ENCODE data around the gene RANBP10. TPM values are rescaled to one million over a fixed set of nuclear protein-coding genes. Genes with fewer than 3 reads are reported as not detected.

The RANBP10 gene
- total RNA-seq, 1 experiment from 2014 or later, result 13.4 TPM

DNA sequence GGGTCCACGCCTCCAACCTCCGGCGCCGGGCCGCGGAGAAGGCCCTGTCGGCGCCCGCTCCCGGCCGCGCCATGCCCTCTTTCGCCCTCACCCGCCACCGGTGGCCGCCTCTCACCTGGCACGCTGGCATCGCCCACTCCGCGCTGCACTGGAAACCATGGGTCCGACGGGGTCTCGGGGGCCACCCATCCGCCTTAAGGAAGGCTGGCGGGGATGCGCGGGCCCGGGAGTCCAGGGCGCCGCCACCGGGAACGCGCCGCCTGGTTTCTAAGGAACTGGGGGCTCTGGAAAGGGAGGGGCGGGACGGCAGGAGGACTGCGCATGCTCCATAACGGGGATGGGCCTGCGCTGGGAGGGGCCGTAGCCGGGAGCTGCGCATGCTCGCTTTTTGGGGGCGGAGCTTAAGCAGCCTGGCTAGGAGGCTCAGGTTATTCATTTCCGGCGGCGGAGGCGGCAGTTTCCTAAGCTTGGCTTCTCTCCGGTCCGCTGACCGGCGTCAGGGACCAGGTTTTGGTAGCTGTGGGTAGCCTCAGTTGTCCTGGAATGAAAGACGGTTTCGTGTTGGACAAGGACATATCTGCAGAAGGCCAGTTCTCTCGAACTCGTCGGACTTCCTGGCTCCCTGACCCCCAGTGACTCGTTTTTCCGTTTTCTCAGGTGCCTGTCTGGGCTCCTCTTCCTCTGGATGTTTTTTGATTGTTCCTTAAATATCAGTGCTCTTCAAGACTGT lies 87.1 kb downstream of the RANBP10 start, which contains the start of gene GFOD2:
Gene GFOD2, minus strand, starts transcription at position 269 of the 730 bp plus-strand sequence. CDS start 33,601 bp downstream, outside the sequence.
- CTCF ChIA-PET, result interaction anchor here (0.6 kb wide), 1 partner anchor 365 kb away, joined by 4 read pairs; no protein-coding TSS in a partner anchor

DNA sequence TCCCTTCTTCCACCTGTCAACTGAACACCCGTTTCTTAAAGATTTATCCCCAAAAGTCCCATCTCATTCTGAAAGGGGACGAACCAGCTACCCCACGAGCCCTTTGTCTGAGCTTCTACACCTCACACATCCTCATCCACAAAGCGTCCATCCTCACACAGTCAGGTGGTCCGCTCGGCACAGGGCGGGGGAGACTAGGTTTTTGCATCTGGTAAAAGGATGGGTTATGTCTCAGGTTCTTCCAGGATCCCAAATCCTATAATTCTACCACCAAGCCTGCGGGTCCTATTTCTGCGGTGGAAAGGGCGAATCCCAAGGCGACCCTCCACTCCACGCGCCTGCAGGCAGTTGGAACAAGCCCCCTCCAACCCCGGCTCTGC lies 87.7 kb downstream of the RANBP10 start:
- H3K27me3 ChIP-seq (ENCODE audit: control insufficient read depth, insufficient read depth, low read length), result no peaks in the 10 kb centered on the region
- H3K9me3 ChIP-seq (ENCODE audit: control insufficient read depth, insufficient read depth, low read depth, low read length), result no peaks in the 10 kb centered on the region
- no TSS peak for BruUV-seq (replicated peaks)
- DNase-seq (ENCODE audit: low read depth, low spot score), result no peak
- CTCF ChIA-PET, result no interaction called here
- H3K4me1 ChIP-seq (ENCODE audit: control insufficient read depth, insufficient read depth, low read length), result peaks cover 6% of the 10 kb centered on the region
- peak overlapping the region; percentile 95 for H3K27ac ChIP-seq (ENCODE audit: low read length)
- H3K36me3 ChIP-seq (ENCODE audit: control insufficient read depth, insufficient read depth, low read length), result peaks cover 4% of the 10 kb centered on the region
- peak overlapping the region; percentile 87 to 93 for H3K4me3 ChIP-seq (ENCODE audit: low read depth in 2 of 2, low read length in 2 of 2)
- intact Hi-C loops (cut with micrococcal nuclease; ENCODE audit: unreplicated experiment) (no loop called here), in situ Hi-C loops (cut with HindIII; ENCODE audit: low pct_unique_long_range_greater_than_20kb, low sequenced_read_pairs) (no loop called here)
- peak; percentile 19; the same call in 1 of the 2 replicates for ATAC-seq
- POLR2A ChIA-PET, result interaction anchor here (0.5 kb wide), 2 partner anchors 88 to 101 kb away, joined by 4 to 7 read pairs; no protein-coding TSS in a partner anchor
- TF ChIP-seq SIN3A (IDR thresholded peaks at IDR 0.05; ENCODE audit: borderline replicate concordance, insufficient read depth, low read depth, low read length), result no peak
- TF ChIP-seq TCF7L2 (IDR thresholded peaks at IDR 0.05; ENCODE audit: low read depth, low read length), result no peak
- TF ChIP-seq, protein P1, sequence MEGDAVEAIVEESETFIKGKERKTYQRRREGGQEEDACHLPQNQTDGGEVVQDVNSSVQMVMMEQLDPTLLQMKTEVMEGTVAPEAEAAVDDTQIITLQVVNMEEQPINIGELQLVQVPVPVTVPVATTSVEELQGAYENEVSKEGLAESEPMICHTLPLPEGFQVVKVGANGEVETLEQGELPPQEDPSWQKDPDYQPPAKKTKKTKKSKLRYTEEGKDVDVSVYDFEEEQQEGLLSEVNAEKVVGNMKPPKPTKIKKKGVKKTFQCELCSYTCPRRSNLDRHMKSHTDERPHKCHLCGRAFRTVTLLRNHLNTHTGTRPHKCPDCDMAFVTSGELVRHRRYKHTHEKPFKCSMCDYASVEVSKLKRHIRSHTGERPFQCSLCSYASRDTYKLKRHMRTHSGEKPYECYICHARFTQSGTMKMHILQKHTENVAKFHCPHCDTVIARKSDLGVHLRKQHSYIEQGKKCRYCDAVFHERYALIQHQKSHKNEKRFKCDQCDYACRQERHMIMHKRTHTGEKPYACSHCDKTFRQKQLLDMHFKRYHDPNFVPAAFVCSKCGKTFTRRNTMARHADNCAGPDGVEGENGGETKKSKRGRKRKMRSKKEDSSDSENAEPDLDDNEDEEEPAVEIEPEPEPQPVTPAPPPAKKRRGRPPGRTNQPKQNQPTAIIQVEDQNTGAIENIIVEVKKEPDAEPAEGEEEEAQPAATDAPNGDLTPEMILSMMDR (IDR thresholded peaks at IDR 0.05), result no peak
- no peak for TF ChIP-seq POLR2AphosphoS5 (IDR thresholded peaks at IDR 0.05; ENCODE audit: low read depth, low read length)
- TF ChIP-seq, protein P2, sequence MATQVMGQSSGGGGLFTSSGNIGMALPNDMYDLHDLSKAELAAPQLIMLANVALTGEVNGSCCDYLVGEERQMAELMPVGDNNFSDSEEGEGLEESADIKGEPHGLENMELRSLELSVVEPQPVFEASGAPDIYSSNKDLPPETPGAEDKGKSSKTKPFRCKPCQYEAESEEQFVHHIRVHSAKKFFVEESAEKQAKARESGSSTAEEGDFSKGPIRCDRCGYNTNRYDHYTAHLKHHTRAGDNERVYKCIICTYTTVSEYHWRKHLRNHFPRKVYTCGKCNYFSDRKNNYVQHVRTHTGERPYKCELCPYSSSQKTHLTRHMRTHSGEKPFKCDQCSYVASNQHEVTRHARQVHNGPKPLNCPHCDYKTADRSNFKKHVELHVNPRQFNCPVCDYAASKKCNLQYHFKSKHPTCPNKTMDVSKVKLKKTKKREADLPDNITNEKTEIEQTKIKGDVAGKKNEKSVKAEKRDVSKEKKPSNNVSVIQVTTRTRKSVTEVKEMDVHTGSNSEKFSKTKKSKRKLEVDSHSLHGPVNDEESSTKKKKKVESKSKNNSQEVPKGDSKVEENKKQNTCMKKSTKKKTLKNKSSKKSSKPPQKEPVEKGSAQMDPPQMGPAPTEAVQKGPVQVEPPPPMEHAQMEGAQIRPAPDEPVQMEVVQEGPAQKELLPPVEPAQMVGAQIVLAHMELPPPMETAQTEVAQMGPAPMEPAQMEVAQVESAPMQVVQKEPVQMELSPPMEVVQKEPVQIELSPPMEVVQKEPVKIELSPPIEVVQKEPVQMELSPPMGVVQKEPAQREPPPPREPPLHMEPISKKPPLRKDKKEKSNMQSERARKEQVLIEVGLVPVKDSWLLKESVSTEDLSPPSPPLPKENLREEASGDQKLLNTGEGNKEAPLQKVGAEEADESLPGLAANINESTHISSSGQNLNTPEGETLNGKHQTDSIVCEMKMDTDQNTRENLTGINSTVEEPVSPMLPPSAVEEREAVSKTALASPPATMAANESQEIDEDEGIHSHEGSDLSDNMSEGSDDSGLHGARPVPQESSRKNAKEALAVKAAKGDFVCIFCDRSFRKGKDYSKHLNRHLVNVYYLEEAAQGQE (IDR thresholded peaks at IDR 0.05; ENCODE audit: insufficient read depth in 1 of 2, low read depth in 2 of 2, low read length in 1 of 2), result no peak

More for the DNA sequence above, 87.1 kb downstream of the RANBP10 start, which contains the start of gene GFOD2:
- ATAC-seq, result peak; percentile 92
- no peaks in the 10 kb centered on the region for H3K9me3 ChIP-seq (ENCODE audit: control insufficient read depth, insufficient read depth, low read depth, low read length)
- peak within 1 kb of the TSS; percentile 87 to 93 for H3K4me3 ChIP-seq (ENCODE audit: low read depth in 2 of 2, low read length in 2 of 2)
- TF ChIP-seq POLR2AphosphoS5 (IDR thresholded peaks at IDR 0.05; ENCODE audit: low read depth, low read length) (peak; percentile 96), SIN3A (IDR thresholded peaks at IDR 0.05; ENCODE audit: borderline replicate concordance, insufficient read depth, low read depth, low read length) (peak; percentile 85; the same call in 1 of the 2 replicates)
- TF ChIP-seq, protein P2 (IDR thresholded peaks at IDR 0.05; ENCODE audit: insufficient read depth in 1 of 2, low read depth in 2 of 2, low read length in 1 of 2), result no peak
- POLR2A ChIA-PET, result interaction anchor here (0.5 to 0.7 kb wide), 2 partner anchors 100 to 491 kb away, joined by 3 to 7 read pairs; no protein-coding TSS in a partner anchor
- H3K4me1 ChIP-seq (ENCODE audit: control insufficient read depth, insufficient read depth, low read length), result peaks cover 6% of the 10 kb centered on the region
- H3K27me3 ChIP-seq (ENCODE audit: control insufficient read depth, insufficient read depth, low read length), result no peaks in the 10 kb centered on the region
- in situ Hi-C loops (cut with HindIII; ENCODE audit: low pct_unique_long_range_greater_than_20kb, low sequenced_read_pairs) (no loop called here), intact Hi-C loops (cut with micrococcal nuclease; ENCODE audit: unreplicated experiment) (no loop called here)
- no TSS peak for BruUV-seq (replicated peaks)
- peaks cover 4% of the 10 kb centered on the region for H3K36me3 ChIP-seq (ENCODE audit: control insufficient read depth, insufficient read depth, low read length)
- DNase-seq (ENCODE audit: low read depth, low spot score), result peak; percentile 75
- H3K27ac ChIP-seq (ENCODE audit: low read length), result peak within 1 kb of the TSS; percentile 95
